ENCODE results near the gene ANKRD55. TPM values are rescaled to one million over a fixed set of nuclear protein-coding genes. Genes with fewer than 3 reads are reported as not detected.
"Not testable (repeated sequence)": the region's sequence is repeated elsewhere in the genome, so short reads cannot be mapped to it uniquely, and the experiment has no call there.

The ANKRD55 gene
- total RNA-seq, 4 donors from 2014 or later = 0.09 TPM; not detected in 3

- intact Hi-C loops (cut with DNase I) = no loop called here
- no peak for DNase-seq
- Histone ChIP-seq H3K27me3 (peaks cover 0 to 12% (median 0%) of the 10 kb centered on the region in 4 donors), H3K4me3 (no peak overlapping the region), H3K4me1 (peaks cover 0 to 4% (median 0%) of the 10 kb centered on the region in 3 donors), H3K27ac (no peak overlapping the region), H3K36me3 (no peaks in the 10 kb centered on the region), H3K9me3 (peaks cover 0 to 8% (median 0%) of the 10 kb centered on the region in 3 donors)
- WGBS, 2 donors = 47 to 55% methylated on average over 3 of the region's 3 CpGs
- TF ChIP-seq POLR2A (IDR thresholded peaks at IDR 0.05) (no peak), CTCF (IDR thresholded peaks at IDR 0.05) (no peak)
Measured at GRCh38 chr5:56247592-56247991, 14.5 kb upstream of the ANKRD55 start.

- intact Hi-C loops (cut with DNase I) = no loop called here
- no peak overlapping the region for H3K27ac ChIP-seq
- peaks cover 0 to 13% (median 0%) of the 10 kb centered on the region in 4 donors for H3K27me3 ChIP-seq
- WGBS, 2 donors = 93 to 96% methylated on average over 6 of the region's 6 CpGs
- no peaks in the 10 kb centered on the region for H3K36me3 ChIP-seq
- no peak for DNase-seq
- peaks cover 0 to 14% (median 7%) of the 10 kb centered on the region in 3 donors for H3K9me3 ChIP-seq
- TF ChIP-seq CTCF (IDR thresholded peaks at IDR 0.05) = no peak
- no peak for TF ChIP-seq POLR2A (IDR thresholded peaks at IDR 0.05)
- H3K4me3 ChIP-seq = no peak overlapping the region
- H3K4me1 ChIP-seq = no peaks in the 10 kb centered on the region
Measured at GRCh38 chr5:56246769-56247168, 13.6 kb upstream of the ANKRD55 start.

GRCh38 chr5:56245481-56245880 lies 12.4 kb upstream of the ANKRD55 start:
- WGBS, 2 donors = 83 to 89% methylated on average over 2 of the region's 2 CpGs
- Histone ChIP-seq H3K9me3 (peaks cover 0 to 14% (median 7%) of the 10 kb centered on the region in 3 donors), H3K27ac (no peak overlapping the region), H3K4me3 (no peak overlapping the region), H3K27me3 (peaks cover 0 to 13% (median 0%) of the 10 kb centered on the region in 4 donors), H3K36me3 (no peaks in the 10 kb centered on the region), H3K4me1 (no peaks in the 10 kb centered on the region)
- intact Hi-C loops (cut with DNase I) = no loop called here
- DNase-seq = no peak
- TF ChIP-seq POLR2A (IDR thresholded peaks at IDR 0.05) (no peak), CTCF (IDR thresholded peaks at IDR 0.05) (no peak)

GRCh38 chr5:56244627-56245026 lies 11.5 kb upstream of the ANKRD55 start:
- peaks cover 0 to 6% (median 0%) of the 10 kb centered on the region in 4 donors for H3K27me3 ChIP-seq
- intact Hi-C loops (cut with DNase I) = no loop called here
- H3K4me1 ChIP-seq = no peaks in the 10 kb centered on the region
- no peaks in the 10 kb centered on the region for H3K36me3 ChIP-seq
- no peak overlapping the region for H3K4me3 ChIP-seq
- no peak overlapping the region for H3K27ac ChIP-seq
- H3K9me3 ChIP-seq = peaks cover 0 to 14% (median 7%) of the 10 kb centered on the region in 3 donors
- TF ChIP-seq POLR2A (IDR thresholded peaks at IDR 0.05) (no peak), CTCF (IDR thresholded peaks at IDR 0.05) (no peak)
- no peak for DNase-seq

GRCh38 chr5:56242271-56242670 lies 9.1 kb upstream of the ANKRD55 start:
- peaks cover 0 to 13% (median 7%) of the 10 kb centered on the region in 3 donors for H3K9me3 ChIP-seq
- 40 to 67% methylated on average over 1 of the region's 1 CpG for WGBS, 2 donors
- intact Hi-C loops (cut with DNase I); H3K27ac ChIP-seq; DNase-seq; H3K4me1 ChIP-seq; H3K4me3 ChIP-seq; H3K36me3 ChIP-seq; H3K27me3 ChIP-seq: not testable (repeated sequence)

GRCh38 chr5:56232538-56232937 lies 592 bp downstream of the ANKRD55 start:
- Histone ChIP-seq H3K36me3 (no peaks in the 10 kb centered on the region), H3K9me3 (no peaks in the 10 kb centered on the region), H3K4me3 (no peak overlapping the region), H3K27ac (no peak overlapping the region), H3K27me3 (peaks cover 0 to 39% (median 0%) of the 10 kb centered on the region in 4 donors), H3K4me1 (no peaks in the 10 kb centered on the region)
- no peak for DNase-seq
- intact Hi-C loops (cut with DNase I) = no loop called here
- no peak for TF ChIP-seq CTCF (IDR thresholded peaks at IDR 0.05)
- TF ChIP-seq POLR2A (IDR thresholded peaks at IDR 0.05) = no peak
- WGBS, 2 donors = 78 to 87% methylated on average over 1 of the region's 1 CpG
